Coronary artery (tissue), 2 donors: Measurements from ENCODE around the gene GGTA1.

Experiments used
- DNase-seq: peaks from one replicate; pipeline ENCODE4 v3.0.0-alpha.2; 2017; ENCODE audit warnings: low spot score
- H3K27ac ChIP-seq, 2 donors: fragments of 200-600 bp; sonication (generic); one replicate each; pipeline ENCODE4 v1.5.1; 2016 to 2019
- H3K4me3 ChIP-seq: fragments of 200-600 bp; sonication (generic); 2 replicates; pipeline ENCODE4 v1.5.1; 2016; ENCODE audit warnings: mild to moderate bottlenecking, moderate library complexity
- TF ChIP-seq, protein P1 (sequence below): fragments of 200-600 bp; sonication (generic); IDR thresholded peaks from one replicate; pipeline ENCODE4 v1.5.1; 2019; ENCODE audit warnings: antibody characterized with exemption

GGTA1 gene

DNA sequence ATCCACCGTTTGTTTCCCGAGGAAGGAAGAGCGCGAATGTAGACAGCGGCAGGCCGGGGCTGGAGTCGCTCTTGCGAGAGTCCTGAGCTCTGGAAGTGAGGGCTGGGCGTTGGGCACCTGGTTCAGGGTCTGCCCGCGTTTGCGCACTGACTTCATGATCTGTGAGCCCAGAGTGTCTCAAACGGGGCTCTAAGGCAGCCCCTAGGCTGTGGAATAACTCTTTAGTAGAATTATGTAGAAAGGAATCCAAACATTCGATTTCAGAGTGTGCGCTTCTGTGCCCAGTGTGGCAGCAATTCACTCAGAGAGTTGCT lies 478 bp upstream of the GGTA1 start:
- H3K4me3 ChIP-seq = peak overlapping the region; percentile 83
- peak overlapping the region; percentile 91 to 95 for H3K27ac ChIP-seq
- TF ChIP-seq, protein P1, sequence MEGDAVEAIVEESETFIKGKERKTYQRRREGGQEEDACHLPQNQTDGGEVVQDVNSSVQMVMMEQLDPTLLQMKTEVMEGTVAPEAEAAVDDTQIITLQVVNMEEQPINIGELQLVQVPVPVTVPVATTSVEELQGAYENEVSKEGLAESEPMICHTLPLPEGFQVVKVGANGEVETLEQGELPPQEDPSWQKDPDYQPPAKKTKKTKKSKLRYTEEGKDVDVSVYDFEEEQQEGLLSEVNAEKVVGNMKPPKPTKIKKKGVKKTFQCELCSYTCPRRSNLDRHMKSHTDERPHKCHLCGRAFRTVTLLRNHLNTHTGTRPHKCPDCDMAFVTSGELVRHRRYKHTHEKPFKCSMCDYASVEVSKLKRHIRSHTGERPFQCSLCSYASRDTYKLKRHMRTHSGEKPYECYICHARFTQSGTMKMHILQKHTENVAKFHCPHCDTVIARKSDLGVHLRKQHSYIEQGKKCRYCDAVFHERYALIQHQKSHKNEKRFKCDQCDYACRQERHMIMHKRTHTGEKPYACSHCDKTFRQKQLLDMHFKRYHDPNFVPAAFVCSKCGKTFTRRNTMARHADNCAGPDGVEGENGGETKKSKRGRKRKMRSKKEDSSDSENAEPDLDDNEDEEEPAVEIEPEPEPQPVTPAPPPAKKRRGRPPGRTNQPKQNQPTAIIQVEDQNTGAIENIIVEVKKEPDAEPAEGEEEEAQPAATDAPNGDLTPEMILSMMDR = no peak
- no peak for DNase-seq

DNA sequence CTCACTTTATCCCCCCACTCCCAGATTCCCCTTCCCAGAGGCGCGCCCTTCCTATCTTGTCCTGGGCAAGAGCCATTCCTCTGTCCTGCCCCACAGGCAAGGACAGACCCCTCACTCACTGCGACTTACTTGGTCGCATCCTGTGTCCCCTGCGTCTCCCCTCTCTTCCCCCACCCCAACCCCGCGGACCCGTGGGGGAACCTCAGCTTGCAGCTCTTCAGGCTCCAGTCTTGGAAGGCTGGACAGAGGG lies 542 bp downstream of the GGTA1 start:
- Histone ChIP-seq H3K4me3 (peak overlapping the region; percentile 83), H3K27ac (peak overlapping the region; percentile 91 to 95)
- TF ChIP-seq, protein P1 = no peak

DNA sequence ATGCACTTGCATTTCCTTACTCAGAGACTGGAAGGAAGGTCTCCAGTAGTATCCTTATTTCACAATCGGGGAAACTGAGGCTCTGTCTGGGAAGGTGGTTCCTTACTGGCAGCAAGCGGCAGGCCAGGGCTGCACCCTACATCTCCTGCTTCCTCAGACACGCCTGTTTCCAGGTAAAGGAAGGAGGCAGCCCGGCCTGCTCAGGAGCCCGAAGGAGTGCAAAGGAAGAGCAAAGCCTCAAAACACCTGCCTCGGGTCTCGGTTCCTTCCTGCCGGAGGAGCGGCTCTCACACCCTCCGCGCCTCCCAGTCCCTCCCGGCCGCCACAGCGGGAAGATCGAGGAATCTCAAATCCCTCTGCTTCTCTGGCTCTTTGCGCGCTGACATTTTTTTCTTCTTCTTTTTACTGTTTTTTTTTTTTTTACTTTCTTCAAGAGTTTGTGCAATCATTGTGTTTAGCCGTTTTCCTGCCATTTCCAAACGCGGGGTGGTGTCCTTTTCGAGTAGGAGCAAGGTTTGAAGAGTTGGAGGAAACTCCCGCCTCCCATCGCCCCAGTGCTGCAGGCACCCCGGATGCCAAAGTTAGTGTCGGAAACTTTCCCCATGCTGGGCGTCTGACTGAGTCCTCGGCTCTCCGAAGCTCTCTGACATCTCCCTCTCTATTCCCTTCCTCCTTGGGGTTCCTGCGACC lies 1.0 kb downstream of the GGTA1 start:
- peak overlapping the region; percentile 83 for H3K4me3 ChIP-seq
- H3K27ac ChIP-seq = peak overlapping the region; percentile 91 to 95
- no peak for DNase-seq
- TF ChIP-seq, protein P1 = peak; percentile 6

More for the DNA sequence above, 542 bp downstream of the GGTA1 start:
- no peak for DNase-seq

DNA sequence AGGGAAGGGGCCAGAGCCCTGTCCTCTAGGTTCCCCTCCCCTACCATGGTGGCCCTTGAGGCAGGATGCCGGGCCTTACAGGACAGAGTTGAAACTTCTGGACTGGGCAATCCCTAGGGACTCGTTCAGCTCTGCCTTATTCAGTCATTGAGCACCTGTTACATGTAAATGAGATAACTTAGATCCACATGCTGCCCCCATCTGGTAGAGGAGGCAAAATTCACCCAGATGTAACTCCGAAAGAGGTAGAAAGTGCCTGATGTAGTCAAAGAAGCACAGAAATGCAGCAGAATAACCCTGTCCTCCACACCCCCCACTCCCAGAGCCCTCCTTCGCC lies 1.5 kb downstream of the GGTA1 start:
- TF ChIP-seq, protein P1 = peak; percentile 55
- DNase-seq = no peak
- H3K4me3 ChIP-seq = peak overlapping the region; percentile 83
- H3K27ac ChIP-seq = peak overlapping the region; percentile 91 to 95

DNA sequence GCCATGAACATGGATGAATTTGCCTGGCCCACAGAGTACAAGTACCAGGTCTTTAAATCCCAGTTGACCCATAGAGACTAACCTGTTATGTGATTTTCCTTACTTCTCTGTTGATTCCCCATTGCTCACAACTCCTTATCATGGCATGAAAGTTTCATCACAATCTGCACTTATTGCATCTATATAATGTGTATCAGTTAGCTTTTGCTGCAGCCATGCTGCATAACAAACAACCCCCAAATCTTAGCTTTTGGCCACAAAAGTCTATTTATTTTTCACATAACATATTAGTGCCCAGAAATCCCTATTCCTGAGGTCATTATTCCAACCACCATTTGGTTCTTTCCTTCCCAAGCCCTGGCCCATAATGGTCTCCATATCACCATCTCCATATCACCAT lies 3.7 kb downstream of the GGTA1 start:
- Histone ChIP-seq H3K4me3 (no peak overlapping the region), H3K27ac (no peak overlapping the region)
- no peak for DNase-seq
- TF ChIP-seq, protein P1 = no peak

DNA sequence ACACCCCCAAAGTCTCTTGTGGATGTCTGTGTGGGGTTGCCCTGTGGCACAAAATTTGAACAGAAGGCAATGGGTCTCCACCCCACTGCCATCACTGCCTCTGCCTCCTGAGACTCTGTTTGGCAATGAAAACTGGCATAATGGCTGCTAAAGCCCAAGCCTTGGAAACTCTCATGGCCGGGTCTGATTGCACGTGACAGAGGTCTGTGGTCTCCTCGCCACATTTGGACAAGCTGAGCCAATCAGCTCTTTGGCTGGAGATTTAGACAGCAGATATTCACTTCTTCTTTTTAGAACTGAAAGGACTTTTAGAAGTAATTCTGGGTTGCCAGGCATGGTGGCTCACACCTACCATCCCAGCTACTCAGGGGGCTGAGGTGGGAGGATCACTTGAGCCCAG lies 5.5 kb downstream of the GGTA1 start:
- no peak for DNase-seq
- Histone ChIP-seq H3K4me3 (no peak overlapping the region), H3K27ac (peak overlapping the region in 1 of 2 donors; percentile 44)
- TF ChIP-seq, protein P1 = no peak

DNA sequence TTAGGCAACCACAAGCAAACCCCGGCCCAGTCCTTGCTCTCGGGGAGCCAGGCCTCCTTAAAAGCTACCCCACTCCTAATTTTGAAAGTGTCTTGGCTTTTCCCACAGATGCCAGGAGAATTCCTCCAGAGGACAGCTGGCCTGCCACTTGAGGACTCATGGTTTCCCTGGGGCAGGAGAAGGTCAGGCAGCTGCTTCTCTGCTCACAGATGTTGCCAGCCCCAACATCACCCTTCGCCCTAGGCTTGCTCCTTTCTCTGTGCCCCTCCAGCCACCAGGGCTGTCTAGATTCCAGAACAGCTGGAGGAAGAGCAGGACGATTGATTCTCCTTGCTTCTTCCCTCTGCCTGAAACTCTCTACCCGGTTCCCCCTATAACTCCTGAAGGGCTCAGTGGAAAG lies 8.5 kb downstream of the GGTA1 start:
- H3K27ac ChIP-seq = peak overlapping the region; percentile 24 to 41
- no peak for DNase-seq
- H3K4me3 ChIP-seq = no peak overlapping the region
- TF ChIP-seq, protein P1 = no peak
